Ramos (cell line): ENCODE results near the gene SLC9A9.
"Not testable (repeated sequence)": the region's sequence is repeated elsewhere in the genome, so short reads cannot be mapped to it uniquely, and the experiment has no call there.

ENCODE experiments used
- in situ Hi-C: fragments of 300-500 bp; cut with MboI; formaldehyde crosslinking; loops from one replicate; pipeline ENCODE4 v1.14.3; 2022; ENCODE audit warnings: low sequenced_read_pairs; ENCODE audit not compliant: unreplicated experiment

SLC9A9 gene

DNA sequence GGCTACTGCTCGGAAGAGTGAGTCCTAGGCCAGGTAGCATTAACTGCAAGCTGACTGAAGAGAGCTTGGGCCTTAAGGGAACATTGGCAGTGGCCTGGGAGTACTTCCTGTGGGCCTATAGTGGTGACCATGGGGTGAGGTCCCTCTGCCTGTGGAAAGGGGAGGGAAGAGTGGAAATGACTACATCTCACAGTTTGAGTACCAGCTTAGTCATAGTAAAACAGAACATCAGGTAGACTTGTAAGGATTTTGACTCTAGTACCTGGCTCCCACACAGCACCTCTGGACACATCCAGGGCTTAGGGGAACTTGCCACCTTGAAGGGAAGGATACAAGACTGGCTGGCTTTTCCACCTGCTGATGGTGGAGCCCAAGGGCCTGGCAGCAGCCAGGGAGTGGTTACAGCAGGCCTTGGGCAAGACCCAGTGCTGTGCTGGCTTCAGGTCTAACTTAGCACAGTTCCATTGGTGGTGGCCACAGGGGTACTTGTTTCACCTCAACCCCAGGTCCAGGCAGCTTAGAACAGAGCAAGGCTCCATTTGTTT is 147.8 kb downstream of the SLC9A9 start:
- in situ Hi-C loops = no loop called here

DNA sequence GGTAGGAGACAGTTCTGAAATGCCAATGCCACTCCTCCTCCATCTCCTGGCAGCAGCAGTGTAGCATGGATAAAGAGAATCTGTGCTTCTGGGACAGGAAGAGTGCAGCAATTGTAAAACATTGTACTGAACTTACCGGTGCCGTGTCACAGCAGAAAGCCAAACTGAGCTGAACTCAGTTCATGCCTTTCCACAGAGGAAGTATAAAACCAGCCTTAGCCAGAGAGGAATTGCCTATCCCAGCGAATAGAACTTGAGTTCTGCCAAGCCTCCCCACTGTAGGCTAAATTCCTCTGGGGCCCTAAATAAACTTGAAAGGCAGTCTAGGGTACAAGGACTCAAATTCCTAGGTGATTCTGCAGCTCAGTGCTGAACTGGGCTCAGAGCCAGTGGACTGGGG is 148.8 kb downstream of the SLC9A9 start:
- in situ Hi-C loops = no loop called here

DNA sequence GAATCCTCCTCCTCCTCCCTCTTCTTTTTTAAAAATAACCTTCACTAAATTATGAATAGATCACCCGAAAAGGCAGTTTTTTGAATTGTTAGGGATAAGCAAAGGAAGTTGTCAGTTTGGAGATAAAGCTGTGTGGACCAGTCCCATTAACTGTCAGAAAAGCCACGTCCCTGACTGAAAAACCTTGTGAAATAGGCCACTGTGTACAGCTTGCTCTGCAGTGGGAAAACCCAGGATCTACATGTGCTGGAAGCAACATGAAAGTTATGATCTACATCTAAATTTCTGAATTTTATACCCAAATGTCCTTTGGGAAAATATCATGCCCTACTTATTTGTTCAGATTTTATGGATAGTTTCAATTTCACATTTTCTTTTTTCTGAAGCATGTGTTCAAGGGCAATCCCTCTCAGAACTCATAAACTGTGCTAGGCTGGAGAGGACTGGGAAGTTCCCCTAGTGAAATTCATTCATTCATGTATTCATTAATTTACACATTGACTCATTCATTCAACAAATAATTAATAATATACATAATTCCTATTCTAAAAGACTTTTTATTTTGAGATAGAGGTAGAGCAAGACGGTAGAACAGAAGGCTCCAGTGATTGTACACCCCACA is 149.5 kb downstream of the SLC9A9 start:
- in situ Hi-C loops = no loop called here

DNA sequence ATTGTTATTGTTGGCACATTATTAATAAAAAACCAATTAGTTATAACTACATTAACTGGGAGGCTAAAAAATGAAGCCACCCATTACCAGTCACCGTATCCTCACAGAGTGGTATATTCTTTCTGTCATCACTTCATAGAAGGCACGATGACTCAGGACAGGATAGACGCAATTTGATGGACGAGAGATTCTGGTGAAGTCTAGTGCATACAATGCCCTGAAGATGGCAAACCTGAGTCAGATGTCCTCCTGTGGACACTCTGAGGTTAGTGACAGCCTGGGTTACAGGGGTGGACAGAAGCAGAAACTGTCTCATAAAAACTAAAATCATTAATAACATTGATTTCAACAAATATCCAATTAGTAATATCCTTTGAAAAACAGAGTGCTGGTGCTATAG is 150.3 kb downstream of the SLC9A9 start:
- in situ Hi-C loops = no loop called here

DNA sequence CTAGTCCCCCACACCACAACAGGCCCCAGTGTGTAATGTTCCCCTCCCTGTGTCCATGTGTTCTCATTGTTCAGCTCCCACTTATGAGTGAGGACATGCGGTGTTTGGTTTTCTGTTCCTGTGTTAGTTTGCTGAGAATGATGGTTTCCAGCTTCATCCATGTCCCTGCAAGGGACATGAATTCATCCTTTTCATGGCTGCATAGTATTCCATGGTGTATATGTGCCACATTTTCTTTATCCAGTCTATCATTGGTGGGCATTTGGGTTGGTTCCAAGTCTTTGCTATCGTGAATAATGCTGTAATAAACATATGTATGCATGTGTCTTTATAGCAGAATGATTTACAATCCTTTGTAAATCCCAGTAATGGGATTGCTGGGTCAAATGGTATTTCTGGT is 152.9 kb downstream of the SLC9A9 start:
- in situ Hi-C loops = not testable (repeated sequence)

DNA sequence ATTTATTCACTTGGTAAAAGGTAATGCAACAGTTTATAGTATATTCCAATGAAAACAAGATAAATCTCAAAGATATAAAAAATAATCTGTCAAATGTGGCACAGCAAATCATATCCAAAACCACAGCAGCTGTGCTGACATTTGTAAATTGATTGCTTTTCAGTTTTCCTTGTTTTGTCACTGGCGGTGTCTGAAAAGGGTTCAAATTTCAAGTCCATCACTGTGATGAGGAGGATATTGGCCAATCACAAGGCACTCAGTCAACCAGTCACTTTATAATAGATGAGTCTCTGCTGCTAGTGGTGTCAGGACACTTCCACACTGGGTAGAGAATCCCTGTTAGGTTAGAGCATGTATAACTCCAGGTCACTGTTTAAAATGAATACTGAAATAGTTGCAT is 154.8 kb downstream of the SLC9A9 start:
- in situ Hi-C loops = no loop called here

DNA sequence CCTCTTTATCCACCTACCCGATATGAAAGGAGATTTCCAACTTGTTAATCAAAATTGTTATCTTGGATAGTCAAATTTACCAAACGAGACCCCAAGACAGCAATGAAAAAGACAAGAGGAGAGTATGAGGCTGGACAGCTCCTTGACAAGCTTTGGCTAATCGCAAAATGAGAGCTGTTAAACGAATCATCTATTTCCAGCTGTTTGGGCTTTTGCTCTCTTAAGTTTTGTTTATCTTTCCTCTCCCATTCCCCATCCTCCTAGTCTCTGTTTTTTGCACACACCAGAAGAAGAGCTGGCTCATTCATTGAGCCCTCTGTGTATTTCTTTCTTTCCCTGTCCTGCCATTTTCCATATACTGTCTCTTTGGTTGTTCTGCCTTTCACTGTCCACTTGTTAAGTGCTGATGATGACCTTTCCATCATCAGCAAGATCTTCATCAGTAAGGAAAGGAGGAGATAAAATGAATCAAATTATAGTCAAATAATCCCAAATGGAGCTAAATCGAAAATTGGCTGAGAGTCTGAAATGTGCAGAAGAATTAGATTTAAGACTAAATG is 161.6 kb downstream of the SLC9A9 start:
- in situ Hi-C loops = no loop called here

DNA sequence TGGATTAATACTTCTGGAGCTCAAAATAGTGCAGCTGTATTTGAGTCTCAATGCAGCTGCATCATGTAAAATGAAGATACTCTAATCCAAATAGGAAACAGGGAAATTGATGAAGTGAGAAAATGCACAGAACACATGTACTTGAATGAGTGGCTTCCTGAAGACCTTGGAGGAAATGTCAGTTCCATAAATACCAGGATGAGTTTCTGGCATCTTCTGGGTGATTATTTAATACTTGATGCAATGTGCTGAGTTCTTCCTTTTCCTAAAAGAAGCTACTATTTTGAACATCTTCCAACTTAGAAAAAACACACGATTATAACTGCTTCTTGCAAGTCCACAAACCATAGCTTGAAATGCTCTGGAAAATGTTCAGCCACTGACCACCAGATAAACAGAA is 162.8 kb downstream of the SLC9A9 start:
- in situ Hi-C loops = no loop called here

DNA sequence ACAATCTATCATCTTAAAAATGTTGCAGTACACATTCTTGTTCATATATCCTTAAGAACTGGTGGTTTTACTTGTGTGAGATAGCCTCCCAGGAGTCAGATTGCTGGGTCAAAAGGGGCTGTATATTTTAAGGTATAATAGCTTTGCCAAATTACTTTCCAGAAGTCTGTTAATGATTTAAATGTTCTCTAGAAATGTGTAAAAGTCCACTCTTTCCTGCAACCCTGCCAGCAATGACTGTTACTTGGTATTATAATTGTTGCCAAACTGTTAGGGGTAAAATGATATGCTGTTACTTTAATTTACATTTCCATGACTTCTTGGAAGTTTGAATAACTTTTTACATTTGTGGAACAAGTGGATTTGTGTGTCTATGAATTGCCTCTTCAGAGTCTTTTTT is 170.8 kb downstream of the SLC9A9 start:
- in situ Hi-C loops = no loop called here

DNA sequence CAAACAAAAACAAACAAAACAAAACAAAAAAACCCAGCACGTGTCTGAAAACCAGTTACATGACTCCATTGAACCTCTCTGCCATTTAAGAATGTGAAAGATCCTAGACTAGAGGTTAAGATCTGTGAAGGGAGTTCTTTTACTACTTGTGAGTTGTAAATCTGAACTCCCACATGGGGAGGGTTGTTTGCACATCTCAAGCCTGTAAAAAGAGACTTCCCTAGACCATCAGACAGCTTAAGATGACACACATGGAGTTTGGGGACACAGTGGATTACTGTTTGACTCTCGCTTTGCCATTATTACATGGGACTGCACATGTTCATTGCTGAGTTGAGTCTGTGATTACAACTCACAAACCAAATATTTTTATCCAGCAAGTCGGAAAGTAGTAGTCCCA is 171.5 kb downstream of the SLC9A9 start:
- in situ Hi-C loops = no loop called here

DNA sequence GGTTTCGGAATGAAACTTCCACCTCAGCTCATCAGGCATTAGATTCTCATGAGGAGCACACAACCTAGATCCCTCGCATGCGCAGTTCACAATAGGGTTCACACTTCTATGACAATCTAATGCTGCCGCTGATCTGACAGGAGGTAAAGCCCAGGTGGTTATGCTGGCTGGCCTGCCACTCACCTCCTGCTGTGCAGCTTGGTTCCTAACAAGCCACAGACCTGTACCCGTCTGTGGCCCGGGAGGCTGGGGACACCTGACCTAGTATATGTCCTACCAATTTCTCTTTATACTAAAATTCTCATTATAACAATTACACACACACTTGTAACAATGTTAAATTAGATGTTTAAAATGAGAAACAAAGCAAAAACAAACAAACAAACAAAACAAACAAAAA is 172.2 kb downstream of the SLC9A9 start:
- in situ Hi-C loops = no loop called here

DNA sequence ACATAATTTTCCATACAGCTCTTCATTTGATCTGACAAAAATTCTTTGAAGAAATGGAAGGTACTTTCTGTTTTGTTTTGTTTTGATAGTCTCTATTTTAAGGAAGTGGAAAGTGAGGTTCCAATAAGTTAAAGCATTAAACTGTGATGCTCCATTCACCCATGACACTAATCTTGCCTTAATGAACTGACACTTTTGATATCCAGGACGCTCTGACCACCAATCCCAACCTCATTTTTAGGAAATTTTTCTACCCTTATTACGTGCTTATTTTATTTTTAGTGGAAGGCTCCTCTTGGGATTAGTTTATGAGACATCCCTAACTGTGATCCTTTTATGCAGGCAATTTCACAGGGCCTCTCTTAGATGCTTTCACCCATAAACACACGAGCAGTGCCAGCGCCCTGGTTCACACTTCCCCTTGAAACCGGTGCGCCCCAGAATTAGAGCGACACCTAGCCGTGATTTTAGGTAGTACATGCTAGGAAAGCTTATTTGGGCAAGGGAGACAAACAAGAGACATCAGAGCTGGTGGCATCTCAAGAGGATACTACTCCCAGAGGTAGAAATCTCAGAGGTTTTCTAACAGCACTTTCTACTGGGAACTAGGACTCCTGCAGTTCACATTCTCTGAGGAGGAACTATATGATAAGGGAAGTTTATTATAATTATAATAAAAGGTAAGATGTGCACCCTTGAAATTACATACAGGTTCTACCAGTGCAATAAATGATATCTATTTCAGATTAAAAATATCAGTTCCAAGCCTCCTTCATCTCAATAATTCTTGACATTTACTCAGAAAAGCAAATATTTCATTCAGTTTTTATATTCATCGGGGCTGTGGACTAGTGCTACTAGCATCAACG is 173.9 kb downstream of the SLC9A9 start:
- in situ Hi-C loops = no loop called here

DNA sequence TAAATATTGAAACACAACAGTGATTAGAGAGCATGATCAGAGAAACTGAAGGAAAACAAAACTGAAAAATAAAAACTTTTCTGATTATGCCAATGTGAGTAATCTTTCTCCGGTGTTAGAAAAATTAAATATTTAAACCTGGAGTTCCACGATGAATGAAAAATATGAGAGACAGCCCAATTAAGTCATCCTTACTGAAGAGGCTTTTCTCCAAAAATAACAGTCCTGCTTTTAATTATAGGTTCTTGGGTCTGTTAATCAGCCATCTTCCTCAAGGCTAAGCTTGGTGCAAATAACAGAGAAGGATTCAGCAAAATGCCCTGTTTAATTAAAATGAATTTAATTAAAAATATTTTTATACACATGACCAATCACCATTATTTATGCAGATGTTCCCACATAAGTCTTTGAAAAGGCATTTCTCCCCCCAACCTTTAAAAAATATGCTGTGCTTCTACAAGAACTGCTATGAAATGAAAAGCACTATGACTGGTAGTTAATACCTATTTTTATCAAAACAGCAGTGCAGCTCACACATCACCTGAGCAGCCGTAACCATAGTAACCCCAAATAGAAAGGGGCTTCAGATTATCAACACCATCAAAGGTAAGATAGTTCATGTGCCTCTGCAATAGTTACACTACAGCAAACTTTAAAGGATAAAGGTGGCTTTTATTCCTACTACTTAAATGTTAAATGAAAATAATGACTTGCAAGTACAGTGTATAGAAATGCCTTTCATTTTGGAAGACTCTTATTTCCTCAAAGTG is 175.7 kb downstream of the SLC9A9 start:
- in situ Hi-C loops = no loop called here

DNA sequence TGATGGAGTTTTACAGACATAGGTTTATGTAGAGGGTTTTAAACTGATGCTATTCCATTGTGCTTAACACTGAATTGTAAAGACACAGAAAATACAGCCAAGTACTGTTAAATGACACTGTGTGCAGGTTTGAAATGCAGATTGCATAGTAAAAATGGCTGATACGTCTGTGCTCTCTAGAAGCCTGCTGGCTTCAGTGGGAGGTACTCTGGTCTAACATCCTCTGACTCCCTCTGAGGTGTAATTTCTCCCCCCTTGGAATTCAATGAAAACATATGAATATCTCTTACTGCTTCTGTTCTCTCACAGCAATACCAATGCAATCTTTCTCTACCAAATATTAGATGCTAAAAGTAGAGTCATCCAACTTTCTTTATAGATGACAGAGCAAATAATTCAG is 176.6 kb downstream of the SLC9A9 start:
- in situ Hi-C loops = no loop called here

DNA sequence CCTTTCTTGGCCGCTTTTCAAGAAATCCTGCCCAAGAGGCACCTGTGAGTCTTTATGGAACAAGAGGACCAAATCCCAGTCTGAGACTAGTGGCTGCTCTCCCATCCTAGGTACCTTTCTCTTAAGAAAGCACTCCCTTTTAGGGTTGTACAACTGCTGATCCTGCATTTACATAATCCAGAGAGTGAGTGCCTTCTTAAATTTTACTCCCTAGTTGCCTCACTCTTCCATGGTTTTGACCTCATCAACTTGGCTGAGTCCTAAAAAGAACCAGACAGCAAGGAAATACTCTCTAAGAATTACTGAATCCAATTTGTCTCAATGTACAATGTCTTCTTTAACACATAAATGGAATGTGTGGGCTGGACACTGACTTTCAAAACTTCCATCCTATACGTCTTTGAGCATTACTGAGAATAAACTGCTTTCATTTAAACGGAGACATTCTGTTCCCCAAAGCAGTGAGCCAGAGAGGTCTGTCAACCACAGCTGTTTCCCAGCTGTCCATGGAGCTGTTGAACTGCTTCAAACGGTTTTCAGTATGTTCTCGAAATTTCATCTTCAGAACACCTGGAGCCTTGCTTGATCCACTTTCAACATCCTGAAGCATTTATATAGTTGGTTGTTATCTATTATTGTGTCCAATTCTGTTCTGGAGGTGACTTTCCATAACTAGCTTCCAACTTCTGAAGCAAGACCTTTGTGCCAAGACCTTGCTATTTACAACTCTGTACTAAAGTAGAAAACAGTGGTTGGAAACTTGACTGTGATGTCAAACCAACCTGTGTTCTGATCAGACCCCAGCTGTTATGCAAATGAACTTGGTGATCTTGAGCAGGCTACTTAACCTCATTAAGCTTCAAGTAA is 179.1 kb downstream of the SLC9A9 start:
- in situ Hi-C loops = no loop called here

DNA sequence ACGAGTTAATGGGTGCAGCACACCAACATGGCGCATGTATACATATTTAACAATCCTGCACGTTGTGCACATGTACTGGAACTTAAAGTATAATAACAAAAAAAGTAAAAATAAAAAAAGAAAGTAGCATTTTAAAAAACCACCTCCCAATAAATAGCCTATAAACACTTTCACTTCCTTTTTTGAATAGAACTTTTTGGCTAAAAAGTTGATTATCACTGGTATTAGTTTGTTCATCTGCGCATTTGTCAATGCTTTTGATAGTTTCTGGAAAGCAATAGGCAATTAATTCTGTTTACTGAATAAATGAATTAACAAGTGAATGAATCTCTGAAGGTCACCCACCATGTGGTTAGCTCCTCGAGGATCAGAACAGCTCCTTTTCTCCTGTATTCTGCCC is 179.9 kb downstream of the SLC9A9 start:
- in situ Hi-C loops = no loop called here

DNA sequence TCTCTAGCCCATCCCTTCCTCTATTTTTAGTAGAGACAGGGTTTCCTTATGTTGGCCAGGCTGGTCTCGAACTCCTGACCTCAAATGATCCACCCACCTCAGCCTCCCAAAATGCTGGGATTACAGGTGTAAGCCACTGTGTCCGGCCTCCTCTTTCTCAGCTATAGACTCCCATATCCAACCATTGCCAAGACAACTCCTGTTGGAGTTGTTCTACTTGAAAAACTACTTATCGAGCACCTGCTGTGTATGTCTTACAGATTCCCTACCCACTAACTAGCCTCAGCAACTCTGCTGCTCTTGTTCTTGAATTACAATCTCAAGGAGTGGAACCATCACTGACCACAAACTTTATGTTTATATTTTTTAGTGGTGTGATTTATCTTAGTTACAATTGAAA is 186.6 kb downstream of the SLC9A9 start:
- in situ Hi-C loops = no loop called here

DNA sequence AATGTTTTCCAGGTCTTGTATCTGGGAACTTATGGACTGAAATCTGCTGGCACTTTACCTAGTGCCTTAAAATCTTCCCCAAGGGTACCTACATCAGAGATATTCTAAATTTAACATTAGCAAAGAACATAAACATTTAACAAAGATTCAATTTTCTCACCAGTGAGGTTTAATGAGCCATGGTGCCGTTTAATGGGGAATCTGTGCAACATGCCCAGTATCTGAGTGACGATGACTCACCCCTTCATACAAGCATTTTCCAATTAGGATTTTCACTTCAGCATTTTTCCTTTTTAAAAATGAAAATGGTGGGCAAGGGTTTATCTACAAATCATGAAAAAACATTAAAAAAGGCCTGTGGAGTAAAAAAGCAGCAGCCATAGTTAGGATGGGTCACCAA is 189.4 kb downstream of the SLC9A9 start:
- in situ Hi-C loops = no loop called here

DNA sequence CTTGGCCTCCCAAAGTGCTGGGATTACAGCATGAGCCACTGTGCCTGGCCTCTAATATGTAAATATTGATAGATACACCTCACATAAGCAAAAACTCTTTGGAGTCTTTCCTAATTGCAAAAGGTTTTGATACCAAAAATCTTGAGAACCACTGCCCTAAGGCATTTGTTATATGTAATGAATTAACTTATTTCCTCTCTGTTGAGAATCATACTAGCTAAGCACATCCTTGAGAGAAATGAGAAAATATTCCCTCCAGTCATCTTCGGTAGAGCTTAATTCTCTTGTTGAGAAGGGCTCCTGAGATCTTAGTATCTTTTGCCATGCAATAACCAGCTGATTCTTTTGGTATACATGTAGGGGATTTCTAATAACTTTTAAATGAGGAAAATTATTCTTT is 190.2 kb downstream of the SLC9A9 start:
- in situ Hi-C loops = no loop called here

DNA sequence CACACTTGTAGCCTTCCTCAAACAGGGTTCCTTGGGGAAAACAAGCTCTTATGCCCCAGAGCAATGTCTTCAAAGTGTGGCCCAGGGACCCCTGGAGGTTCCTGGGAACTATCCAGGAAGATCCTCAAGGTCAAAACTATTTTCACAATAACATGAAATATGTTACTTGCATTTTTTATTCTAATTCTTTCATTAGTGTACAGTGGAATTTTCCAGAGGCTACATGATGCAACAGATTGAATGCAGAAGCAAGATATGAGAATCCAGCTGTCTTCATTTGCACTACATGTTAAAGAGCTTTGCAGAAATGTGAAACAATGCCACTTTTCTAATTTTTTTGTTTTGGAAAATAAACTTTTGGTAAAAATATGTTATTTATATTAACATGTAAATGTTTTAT is 190.9 kb downstream of the SLC9A9 start:
- in situ Hi-C loops = no loop called here
